Epithelial cell of proximal tubule (primary cell): ENCODE data around the gene PLXNA2. TPM values are rescaled to one million over a fixed set of nuclear protein-coding genes. Genes with fewer than 3 reads are reported as not detected.

Source experiments
- DNase-seq: peaks from one replicate; pipeline ENCODE4 v3.0.0-alpha.2; 2011; ENCODE audit warnings: low read depth
- H3K4me3 ChIP-seq: 2 replicates; pipeline ENCODE4 v1.5.1; 2011; ENCODE audit warnings: low read depth, mild to moderate bottlenecking, low read length
- CTCF ChIP-seq: conservative IDR thresholded peaks from 2 replicates; pipeline ENCODE4 v1.5.1; 2012; ENCODE audit warnings: low read depth, mild to moderate bottlenecking, low read length
- total RNA-seq: library from RNA; depleted of rRNA; stranded (reverse); fragments of >200 nt; gene quantifications from 2 replicates; pipeline ENCODE4 v1.2.3, GENCODE V29; 2015

PLXNA2 gene
- total RNA-seq, 1 donor from 2014 or later: 5.7 TPM

GRCh38 chr1:208002672-208003071 is 241.5 kb downstream of the PLXNA2 start:
- no peak for DNase-seq
- no peak for TF ChIP-seq CTCF
- H3K4me3 ChIP-seq: no peak overlapping the region

- DNase-seq: no peak
- H3K4me3 ChIP-seq: no peak overlapping the region
- TF ChIP-seq CTCF: no peak
These were observed 242.1 kb downstream of the PLXNA2 start for GRCh38 chr1:208002078-208002477.

- TF ChIP-seq CTCF: no peak
- DNase-seq: no peak
- H3K4me3 ChIP-seq: no peak overlapping the region
These were observed 243.7 kb downstream of the PLXNA2 start for GRCh38 chr1:208000504-208000903.

- TF ChIP-seq CTCF: no peak
- no peak overlapping the region for H3K4me3 ChIP-seq
- DNase-seq: no peak
These were observed 244.2 kb downstream of the PLXNA2 start for GRCh38 chr1:207999972-208000371.

GRCh38 chr1:207999274-207999915 is 244.8 kb downstream of the PLXNA2 start:
- no peak for DNase-seq
- no peak overlapping the region for H3K4me3 ChIP-seq
- TF ChIP-seq CTCF: no peak

- TF ChIP-seq CTCF: no peak
These were observed 245.5 kb downstream of the PLXNA2 start for GRCh38 chr1:207998691-207999090.

More at GRCh38 chr1:207998691-207999090, 245.5 kb downstream of the PLXNA2 start:
- DNase-seq: no peak
- no peak overlapping the region for H3K4me3 ChIP-seq
